Activated CD4-positive, alpha-beta T cell treated with anti-CD3 and anti-CD28 coated beads for 36 hours (primary cell): Measurements from ENCODE around the gene CDKL2. TPM values are rescaled to one million over a fixed set of nuclear protein-coding genes. Genes with fewer than 3 reads are reported as not detected.

Experiments used
- ATAC-seq: fragments of 200-7000 bp; cut with Tn5 transposase; one replicate; pipeline ENCODE4 v1.10.0; 2021; ENCODE audit warnings: mild to moderate bottlenecking, moderate library complexity
- CTCF ChIA-PET: fragments of 350-600 bp; sonication (Branson Sonifier 250); formaldehyde crosslinking; loops from one replicate; lab custom pipeline; 2021; ENCODE audit warnings: antibody characterized with exemption; lab: Charles Lee
- POLR2A ChIA-PET: fragments of 350-600 bp; sonication (Branson Sonifier 250); formaldehyde crosslinking; loops from one replicate; lab custom pipeline; 2021; ENCODE audit warnings: antibody characterized with exemption, inconsistent platforms; lab: Charles Lee
- DNase-seq: peaks from one replicate; pipeline ENCODE4 v3.0.0-alpha.2; 2020
- H3K27ac Mint-ChIP-seq: one replicate; pipeline ENCODE4 v1.8.0; 2021; ENCODE audit warnings: mixed read lengths
- H3K27me3 Mint-ChIP-seq: one replicate; pipeline ENCODE4 v1.8.0; 2021; ENCODE audit warnings: mixed read lengths
- H3K36me3 Mint-ChIP-seq: one replicate; pipeline ENCODE4 v1.8.0; 2021; ENCODE audit warnings: low read depth, mixed read lengths
- H3K4me1 Mint-ChIP-seq: one replicate; pipeline ENCODE4 v1.8.0; 2021; ENCODE audit warnings: mixed read lengths
- H3K4me3 Mint-ChIP-seq: one replicate; pipeline ENCODE4 v1.8.0; 2021; ENCODE audit warnings: mild to moderate bottlenecking, moderate library complexity, mixed read lengths
- H3K9me3 Mint-ChIP-seq: one replicate; pipeline ENCODE4 v1.8.0; 2021; ENCODE audit warnings: low read depth, mixed read lengths
- intact Hi-C, 2 experiments: fragments of 100-400 bp; cut with DNase I in 1 of 2; cut with micrococcal nuclease in 1 of 2; formaldehyde crosslinking; loops; one replicate each; pipeline versions ENCODE4 v1.14.2 to v1.15.1; 2022 to 2024; cut with DNase I, micrococcal nuclease
- total RNA-seq, 2 experiments: library from RNA; stranded (reverse); gene quantifications; one replicate each; pipeline ENCODE4 v1.2.3, GENCODE V29; 2021

The CDKL2 gene
- total RNA-seq, 2 experiments from 2014 or later = 0.62 to 0.91 TPM

- Mint-ChIP-seq H3K27me3 (no peaks in the 10 kb centered on the region), H3K4me3 (no peak overlapping the region), H3K9me3 (no peaks in the 10 kb centered on the region), H3K27ac (no peak overlapping the region), H3K4me1 (no peaks in the 10 kb centered on the region), H3K36me3 (no peaks in the 10 kb centered on the region)
- ATAC-seq = no peak
- no peak for DNase-seq
- ChIA-PET CTCF (no interaction called here), POLR2A (no interaction called here)
- intact Hi-C loops = no loop called here
These were observed 18.0 kb downstream of the CDKL2 start for GRCh38 chr4:75612306-75612705.

GRCh38 chr4:75605928-75606327 is 24.4 kb downstream of the CDKL2 start:
- Mint-ChIP-seq H3K9me3 (no peaks in the 10 kb centered on the region), H3K4me1 (no peaks in the 10 kb centered on the region), H3K4me3 (no peak overlapping the region), H3K36me3 (no peaks in the 10 kb centered on the region), H3K27ac (no peak overlapping the region), H3K27me3 (no peaks in the 10 kb centered on the region)
- DNase-seq (no peak), ATAC-seq (no peak)
- CTCF ChIA-PET = interaction anchor here (0.7 kb wide), 1 partner anchor 190 kb away, joined by 4 read pairs; no protein-coding TSS in a partner anchor
- intact Hi-C loops = no loop called here
- POLR2A ChIA-PET = no interaction called here

- Mint-ChIP-seq H3K27ac (no peak overlapping the region), H3K4me1 (peaks cover 2% of the 10 kb centered on the region), H3K4me3 (no peak overlapping the region), H3K27me3 (peaks cover 1% of the 10 kb centered on the region), H3K9me3 (no peaks in the 10 kb centered on the region), H3K36me3 (no peaks in the 10 kb centered on the region)
- ATAC-seq (no peak), DNase-seq (no peak)
- POLR2A ChIA-PET = interaction anchor here (0.7 kb wide), 1 partner anchor 399 kb away, joined by 12 read pairs; no protein-coding TSS in a partner anchor
- CTCF ChIA-PET = interaction anchor here (0.7 to 1.1 kb wide), 3 partner anchors 16 to 340 kb away, joined by 3 to 4 read pairs (median 3); no protein-coding TSS in a partner anchor
- intact Hi-C loops = no loop called here
These were observed 30.7 kb downstream of the CDKL2 start for GRCh38 chr4:75599647-75600046.

GRCh38 chr4:75598390-75598789 is 31.9 kb downstream of the CDKL2 start:
- Mint-ChIP-seq H3K36me3 (no peaks in the 10 kb centered on the region), H3K4me3 (no peak overlapping the region), H3K4me1 (peaks cover 2% of the 10 kb centered on the region), H3K9me3 (no peaks in the 10 kb centered on the region), H3K27ac (no peak overlapping the region), H3K27me3 (peaks cover 1% of the 10 kb centered on the region)
- ChIA-PET POLR2A (no interaction called here), CTCF (no interaction called here)
- DNase-seq (no peak), ATAC-seq (peak; percentile 61)
- intact Hi-C loops = no loop called here

GRCh38 chr4:75596061-75596460 is 34.3 kb downstream of the CDKL2 start:
- Mint-ChIP-seq H3K4me3 (no peak overlapping the region), H3K27me3 (peaks cover 1% of the 10 kb centered on the region), H3K27ac (no peak overlapping the region), H3K4me1 (peaks cover 2% of the 10 kb centered on the region), H3K9me3 (no peaks in the 10 kb centered on the region), H3K36me3 (no peaks in the 10 kb centered on the region)
- ATAC-seq (no peak), DNase-seq (no peak)
- intact Hi-C loops = no loop called here
- ChIA-PET CTCF (interaction anchor here (0.7 to 2.3 kb wide), 3 partner anchors 16 to 129 kb away, joined by 3 to 5 read pairs (median 3); partner anchors contain the start of gene USO1), POLR2A (no interaction called here)

GRCh38 chr4:75593393-75593792 is 36.9 kb downstream of the CDKL2 start:
- ATAC-seq (no peak), DNase-seq (no peak)
- CTCF ChIA-PET = no interaction called here
- Mint-ChIP-seq H3K4me3 (no peak overlapping the region), H3K27ac (no peak overlapping the region), H3K36me3 (no peaks in the 10 kb centered on the region), H3K9me3 (no peaks in the 10 kb centered on the region), H3K4me1 (peaks cover 2% of the 10 kb centered on the region), H3K27me3 (peaks cover 1% of the 10 kb centered on the region)
- POLR2A ChIA-PET = no interaction called here
- intact Hi-C loops = no loop called here

GRCh38 chr4:75584067-75584466 is 46.3 kb downstream of the CDKL2 start:
- CTCF ChIA-PET = interaction anchor here (0.5 to 1.7 kb wide), 5 partner anchors 9 to 126 kb away, joined by 3 to 5 read pairs (median 3); no protein-coding TSS in a partner anchor
- POLR2A ChIA-PET = no interaction called here
- Mint-ChIP-seq H3K4me3 (no peak overlapping the region), H3K27ac (no peak overlapping the region), H3K27me3 (peaks cover 5% of the 10 kb centered on the region), H3K4me1 (no peaks in the 10 kb centered on the region), H3K36me3 (no peaks in the 10 kb centered on the region), H3K9me3 (no peaks in the 10 kb centered on the region)
- ATAC-seq (no peak), DNase-seq (no peak)
- intact Hi-C loops = no loop called here

- H3K27ac Mint-ChIP-seq = no peak overlapping the region
- ChIA-PET POLR2A (no interaction called here), CTCF (interaction anchor here (2.5 kb wide), 1 partner anchor 280 kb away, joined by 11 read pairs; no protein-coding TSS in a partner anchor)
- H3K9me3 Mint-ChIP-seq = no peaks in the 10 kb centered on the region
- H3K4me1 Mint-ChIP-seq = no peaks in the 10 kb centered on the region
- H3K4me3 Mint-ChIP-seq = no peak overlapping the region
- DNase-seq (no peak), ATAC-seq (no peak)
- H3K36me3 Mint-ChIP-seq = no peaks in the 10 kb centered on the region
- peaks cover 5% of the 10 kb centered on the region for H3K27me3 Mint-ChIP-seq
- intact Hi-C loops = no loop called here
These were observed 62.6 kb downstream of the CDKL2 start for GRCh38 chr4:75567725-75568124.

- POLR2A ChIA-PET = no interaction called here
- ATAC-seq (no peak), DNase-seq (no peak)
- Mint-ChIP-seq H3K9me3 (no peaks in the 10 kb centered on the region), H3K4me1 (no peaks in the 10 kb centered on the region), H3K27me3 (peaks cover 5% of the 10 kb centered on the region), H3K4me3 (no peak overlapping the region), H3K27ac (no peak overlapping the region), H3K36me3 (no peaks in the 10 kb centered on the region)
- CTCF ChIA-PET = interaction anchor here (0.7 kb wide), 1 partner anchor 17 kb away, joined by 3 read pairs; no protein-coding TSS in a partner anchor
- intact Hi-C loops = no loop called here
These were observed 63.4 kb downstream of the CDKL2 start for GRCh38 chr4:75566911-75567310.

GRCh38 chr4:75565481-75565880 is 64.8 kb downstream of the CDKL2 start:
- Mint-ChIP-seq H3K27me3 (peaks cover 2% of the 10 kb centered on the region), H3K36me3 (no peaks in the 10 kb centered on the region), H3K9me3 (no peaks in the 10 kb centered on the region), H3K4me3 (no peak overlapping the region), H3K27ac (no peak overlapping the region), H3K4me1 (no peaks in the 10 kb centered on the region)
- intact Hi-C loops = no loop called here
- ChIA-PET CTCF (interaction anchor here (0.6 kb wide), 1 partner anchor 329 kb away, joined by 3 read pairs; no protein-coding TSS in a partner anchor), POLR2A (no interaction called here)
- DNase-seq (no peak), ATAC-seq (no peak)

- CTCF ChIA-PET = no interaction called here
- Mint-ChIP-seq H3K4me1 (no peaks in the 10 kb centered on the region), H3K36me3 (no peaks in the 10 kb centered on the region), H3K9me3 (no peaks in the 10 kb centered on the region), H3K4me3 (no peak overlapping the region), H3K27me3 (peaks cover 2% of the 10 kb centered on the region), H3K27ac (no peak overlapping the region)
- intact Hi-C loops = no loop called here
- POLR2A ChIA-PET = no interaction called here
- no peak for DNase-seq
- no peak for ATAC-seq
These were observed 66.3 kb downstream of the CDKL2 start for GRCh38 chr4:75564023-75564422.

- H3K4me3 Mint-ChIP-seq = no peak overlapping the region
- DNase-seq (no peak), ATAC-seq (no peak)
- H3K27me3 Mint-ChIP-seq = peaks cover 4% of the 10 kb centered on the region
- ChIA-PET POLR2A (no interaction called here), CTCF (no interaction called here)
- H3K4me1 Mint-ChIP-seq = no peaks in the 10 kb centered on the region
- H3K9me3 Mint-ChIP-seq = no peaks in the 10 kb centered on the region
- intact Hi-C loops = no loop called here
- no peak overlapping the region for H3K27ac Mint-ChIP-seq
- no peaks in the 10 kb centered on the region for H3K36me3 Mint-ChIP-seq
These were observed 68.5 kb downstream of the CDKL2 start for GRCh38 chr4:75561789-75562188.
